Vagina (tissue), 2 donors: ENCODE results near the gene UBE2D1.

ENCODE experiments used
- CTCF ChIP-seq, 3 experiments: fragments of 450-650 bp in 2 of 3; fragments of 200-600 bp in 1 of 3; sonication (generic) in 1 of 3; IDR thresholded peaks; one replicate each; pipeline ENCODE4 v1.5.1; 2017 to 2019; ENCODE audit warnings: antibody characterized with exemption in 3 of 3, mild to moderate bottlenecking in 2 of 3, moderate library complexity in 2 of 3
- POLR2A ChIP-seq, 2 donors: fragments of 450-650 bp; IDR thresholded peaks; one replicate each; pipeline ENCODE4 v1.6.1; 2017; ENCODE audit warnings: antibody characterized with exemption in 2 of 2, mild to moderate bottlenecking in 2 of 2, moderate library complexity in 2 of 2
- POLR2AphosphoS5 ChIP-seq, 2 donors: sonication (generic); formaldehyde crosslinking; IDR thresholded peaks; one replicate each; pipeline ENCODE4 v1.9.0; 2017; ENCODE audit warnings: antibody characterized with exemption in 2 of 2, mild to moderate bottlenecking in 2 of 2, low read depth in 1 of 2; ENCODE audit not compliant: insufficient read depth in 1 of 2

- TF ChIP-seq CTCF (IDR thresholded peaks at IDR 0.05) (no peak), POLR2AphosphoS5 (IDR thresholded peaks at IDR 0.05; ENCODE audit: insufficient read depth in 1 of 2, low read depth in 1 of 2) (no peak), POLR2A (IDR thresholded peaks at IDR 0.05) (no peak)
Observed at GRCh38 chr10:58350023-58350422, 15.2 kb downstream of the UBE2D1 start.
